Neural cell (in vitro differentiated cells): ENCODE results near the gene QKI. TPM values are rescaled to one million over a fixed set of nuclear protein-coding genes. Genes with fewer than 3 reads are reported as not detected.

ENCODE experiments used
- H2AFZ ChIP-seq: fragments of 200-600, 300-800 bp; sonication (generic), shearing (Covaris generic); 2 replicates; pipeline ENCODE4 v1.6.0; 2014; ENCODE audit warnings: low read depth, mild to moderate bottlenecking, antibody characterized with exemption, low read length, moderate library complexity
- H3F3A ChIP-seq: fragments of 200-600 bp; shearing (Covaris generic); 2 replicates; pipeline ENCODE4 v1.6.1; 2016; ENCODE audit warnings: mild to moderate bottlenecking, moderate library complexity, mixed read lengths, antibody characterized with exemption, low read length; ENCODE audit not compliant: insufficient read depth, poor library complexity, severe bottlenecking
- H3K27ac ChIP-seq: fragments of 200-600, 300-800 bp; sonication (generic), shearing (Covaris generic); 2 replicates; pipeline ENCODE4 v1.5.1; 2014; ENCODE audit warnings: mild to moderate bottlenecking, low read length, moderate library complexity
- H3K27me3 ChIP-seq: fragments of 300-800, 200-600 bp; sonication (generic), shearing (Covaris generic); 2 replicates; pipeline ENCODE4 v1.6.0; 2014; ENCODE audit warnings: mild to moderate bottlenecking, low read depth, low read length, moderate library complexity; ENCODE audit not compliant: insufficient read depth
- H3K36me3 ChIP-seq: fragments of 300-800, 200-600 bp; sonication (generic), shearing (Covaris generic); 2 replicates; pipeline ENCODE4 v1.5.1; 2014; ENCODE audit warnings: mild to moderate bottlenecking, antibody characterized with exemption, low read length, moderate library complexity; ENCODE audit not compliant: insufficient read depth
- H3K4me2 ChIP-seq: fragments of 300-800, 200-600 bp; sonication (generic), shearing (Covaris generic); 2 replicates; pipeline ENCODE4 v1.6.0; 2014; ENCODE audit warnings: mild to moderate bottlenecking, low read length
- H3K4me3 ChIP-seq: fragments of 300-800, 200-600 bp; sonication (generic), shearing (Covaris generic); 2 replicates; pipeline ENCODE4 v1.5.1; 2014; ENCODE audit warnings: mild to moderate bottlenecking, low read length, moderate library complexity
- H3K79me2 ChIP-seq: fragments of 200-600 bp; shearing (Covaris generic); replicated peaks from 2 replicates; pipeline ENCODE4 v1.6.0; 2014; ENCODE audit warnings: mild to moderate bottlenecking, low read length, moderate library complexity; ENCODE audit not compliant: insufficient read depth
- H3K9ac ChIP-seq: fragments of 300-800, 200-600 bp; sonication (generic), shearing (Covaris generic); 2 replicates; pipeline ENCODE4 v1.6.1; 2016; ENCODE audit warnings: mild to moderate bottlenecking, low read length, mixed read lengths
- H3K9me2 ChIP-seq: fragments of 200-600 bp; shearing (Covaris generic); 2 replicates; pipeline ENCODE4 v1.6.1; 2016; ENCODE audit warnings: mild to moderate bottlenecking, low read length, mixed read lengths; ENCODE audit not compliant: insufficient read depth
- H3K9me3 ChIP-seq: fragments of 200-600, 300-800 bp; sonication (generic), shearing (Covaris generic); 2 replicates; pipeline ENCODE4 v1.6.1; 2016; ENCODE audit warnings: mild to moderate bottlenecking, mixed run types, low read length, moderate library complexity, mixed read lengths
- H4K20me1 ChIP-seq: fragments of 200-600 bp; shearing (Covaris generic); 2 replicates; pipeline ENCODE4 v1.6.1; 2016; ENCODE audit warnings: mild to moderate bottlenecking, mixed run types; ENCODE audit not compliant: insufficient read depth
- CTCF ChIP-seq: fragments of 450-650 bp; IDR thresholded peaks from 2 replicates; pipeline ENCODE4 v1.5.1; 2014; ENCODE audit warnings: antibody characterized with exemption, mild to moderate bottlenecking, moderate library complexity; ENCODE audit not compliant: poor library complexity, severe bottlenecking
- EP300 ChIP-seq: fragments of 450-650 bp; conservative IDR thresholded peaks from 2 replicates; pipeline ENCODE4 v1.6.1; 2014; ENCODE audit warnings: antibody characterized with exemption, mild to moderate bottlenecking, moderate library complexity; ENCODE audit not compliant: poor library complexity, severe bottlenecking
- EZH2 ChIP-seq: fragments of 200-600, 300-800 bp; shearing (Covaris generic), sonication (generic); IDR thresholded peaks from 2 replicates; pipeline ENCODE4 v1.6.1; 2014; ENCODE audit warnings: antibody characterized with exemption, low read length, borderline replicate concordance, mild to moderate bottlenecking; ENCODE audit not compliant: insufficient read depth, poor library complexity, severe bottlenecking
- MXI1 ChIP-seq: fragments of 450-650 bp; conservative IDR thresholded peaks from 2 replicates; pipeline ENCODE4 v1.6.1; 2014; ENCODE audit warnings: antibody characterized with exemption, mild to moderate bottlenecking; ENCODE audit not compliant: poor library complexity, severe bottlenecking
- POLR2AphosphoS5 ChIP-seq: IDR thresholded peaks from 2 replicates; pipeline ENCODE4 v1.6.1; 2012
- RAD21 ChIP-seq: fragments of 450-650 bp; conservative IDR thresholded peaks from 2 replicates; pipeline ENCODE4 v1.6.1; 2014; ENCODE audit warnings: antibody characterized with exemption, mild to moderate bottlenecking, moderate library complexity
- REST ChIP-seq: IDR thresholded peaks from 2 replicates; pipeline ENCODE4 v1.6.1; 2012; ENCODE audit warnings: borderline replicate concordance
- SMC3 ChIP-seq: fragments of 450-650 bp; conservative IDR thresholded peaks from 2 replicates; pipeline ENCODE4 v1.6.1; 2014; ENCODE audit warnings: antibody characterized with exemption, mild to moderate bottlenecking, moderate library complexity; ENCODE audit not compliant: poor library complexity
- TAF1 ChIP-seq: IDR thresholded peaks from 2 replicates; pipeline ENCODE4 v1.6.1; 2012; ENCODE audit warnings: low read depth
- polyA plus RNA-seq: library from polyadenylated mRNA; depleted of rRNA; stranded (reverse); fragments of >200 nt; gene quantifications from 2 replicates; pipeline ENCODE4 v1.2.3, GENCODE V29; 2014

Gene QKI
- polyA plus RNA-seq, 1 donor from 2014 or later: 39.0 TPM

- H3K4me2 ChIP-seq: peak overlapping the region; percentile 76
- peak overlapping the region; percentile 84 for H3K4me3 ChIP-seq
- H3K9me2 ChIP-seq: no peaks in the 10 kb centered on the region
- no peaks in the 10 kb centered on the region for H3K27me3 ChIP-seq
- H3K79me2 ChIP-seq: peaks cover 71% of the 10 kb centered on the region
- H4K20me1 ChIP-seq: no peaks in the 10 kb centered on the region
- H3F3A ChIP-seq: peaks cover 4% of the 10 kb centered on the region
- H3K9me3 ChIP-seq: no peaks in the 10 kb centered on the region
- no peak overlapping the region for H2AFZ ChIP-seq
- H3K36me3 ChIP-seq: no peaks in the 10 kb centered on the region
- no peak for TF ChIP-seq POLR2AphosphoS5
- no peak for TF ChIP-seq MXI1
- TF ChIP-seq TAF1: no peak
- no peak for TF ChIP-seq EZH2
- no peak for TF ChIP-seq SMC3
- no peak for TF ChIP-seq CTCF
- no peak for TF ChIP-seq RAD21
- no peak for TF ChIP-seq REST
- TF ChIP-seq EP300: no peak
- peak overlapping the region; percentile 25 for H3K27ac ChIP-seq
- peak overlapping the region; percentile 46 for H3K9ac ChIP-seq
Measured at GRCh38 chr6:163417595-163417994, 3.1 kb downstream of the QKI start.

DNA sequence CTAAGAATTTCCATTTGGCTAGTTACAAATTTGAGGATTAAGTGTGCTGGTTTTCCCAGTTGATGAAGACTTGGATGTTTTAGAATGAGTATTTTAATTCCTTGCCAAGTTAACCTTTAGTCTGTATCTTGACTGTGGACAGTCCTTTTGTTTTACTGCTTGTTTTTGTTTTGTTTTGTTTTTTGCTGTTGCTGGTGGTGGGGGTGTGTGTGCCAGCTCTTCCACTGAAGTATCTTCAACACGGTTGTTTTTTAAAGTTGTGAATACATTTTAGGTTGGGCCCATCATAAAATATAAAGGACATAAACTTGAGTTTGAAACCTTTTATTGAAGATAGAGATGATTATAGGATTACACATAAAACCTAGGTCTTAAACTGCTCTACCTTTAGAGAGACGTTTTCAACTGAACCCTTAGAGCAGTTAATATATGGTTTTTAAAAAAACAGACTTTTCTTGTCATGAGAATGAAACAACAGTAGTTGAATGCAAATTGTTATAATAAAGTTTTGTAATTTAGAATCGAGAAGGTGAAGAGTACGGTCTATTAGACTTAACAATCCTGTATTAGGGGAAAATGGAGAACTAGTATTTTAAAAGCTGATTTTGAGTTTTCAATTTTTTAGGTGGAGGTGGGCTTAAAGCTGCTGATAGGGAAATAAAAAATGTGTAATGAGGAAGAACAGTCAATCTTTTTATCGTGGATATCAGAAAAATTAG is 4.0 kb downstream of the QKI start:
- H4K20me1 ChIP-seq: no peaks in the 10 kb centered on the region
- H3K36me3 ChIP-seq: no peaks in the 10 kb centered on the region
- H2AFZ ChIP-seq: no peak overlapping the region
- peak overlapping the region; percentile 24 for H3K27ac ChIP-seq
- peak overlapping the region; percentile 84 for H3K4me3 ChIP-seq
- peak overlapping the region; percentile 32 for H3K9ac ChIP-seq
- H3K9me2 ChIP-seq: no peaks in the 10 kb centered on the region
- H3K4me2 ChIP-seq: peak overlapping the region; percentile 76
- no peak for TF ChIP-seq POLR2AphosphoS5
- no peak for TF ChIP-seq RAD21
- TF ChIP-seq CTCF: no peak
- TF ChIP-seq TAF1: no peak
- TF ChIP-seq EZH2: no peak
- no peak for TF ChIP-seq MXI1
- TF ChIP-seq EP300: no peak
- TF ChIP-seq SMC3: no peak
- no peak for TF ChIP-seq REST
- H3K27me3 ChIP-seq: no peaks in the 10 kb centered on the region
- peaks cover 80% of the 10 kb centered on the region for H3K79me2 ChIP-seq
- H3K9me3 ChIP-seq: no peaks in the 10 kb centered on the region
- H3F3A ChIP-seq: no peaks in the 10 kb centered on the region
